Vagina (tissue), 2 donors: ENCODE data around the gene PEX26. TPM values are rescaled to one million over a fixed set of nuclear protein-coding genes. Genes with fewer than 3 reads are reported as not detected.
"Not testable (repeated sequence)": the region's sequence is repeated elsewhere in the genome, so short reads cannot be mapped to it uniquely, and the experiment has no call there.

Source experiments
- DNase-seq, 2 donors: peaks; one replicate each; pipeline ENCODE4 v3.0.0-alpha.2; 2017; ENCODE audit errors: extremely low spot score in 2 of 2
- H3K27ac ChIP-seq: fragments of 200-600 bp; sonication (generic); one replicate; pipeline ENCODE4 v1.5.1; 2019
- H3K27me3 ChIP-seq: fragments of 200-600 bp; sonication (generic); one replicate; pipeline ENCODE4 v1.5.1; 2019
- H3K36me3 ChIP-seq, 2 donors: fragments of 200-600 bp; sonication (generic); one replicate each; pipeline ENCODE4 v1.5.1; 2017 to 2019
- H3K4me1 ChIP-seq: fragments of 200-600 bp; sonication (generic); one replicate; pipeline ENCODE4 v1.5.1; 2019
- H3K4me3 ChIP-seq, 2 donors: fragments of 200-600 bp; sonication (generic); 1 replicate in 1 of 2; 2 replicates in 1 of 2; pipeline ENCODE4 v1.5.1; 2016 to 2019
- H3K9me3 ChIP-seq: fragments of 200-600 bp; sonication (generic); one replicate; pipeline ENCODE4 v1.5.1; 2019
- CTCF ChIP-seq, 3 experiments: fragments of 450-650 bp in 2 of 3; fragments of 200-600 bp in 1 of 3; sonication (generic) in 1 of 3; IDR thresholded peaks; one replicate each; pipeline ENCODE4 v1.5.1; 2017 to 2019; ENCODE audit warnings: antibody characterized with exemption in 3 of 3, mild to moderate bottlenecking in 2 of 3, moderate library complexity in 2 of 3
- POLR2A ChIP-seq, 2 donors: fragments of 450-650 bp; IDR thresholded peaks; one replicate each; pipeline ENCODE4 v1.6.1; 2017; ENCODE audit warnings: antibody characterized with exemption in 2 of 2, mild to moderate bottlenecking in 2 of 2, moderate library complexity in 2 of 2
- POLR2AphosphoS5 ChIP-seq, 2 donors: sonication (generic); formaldehyde crosslinking; IDR thresholded peaks; one replicate each; pipeline ENCODE4 v1.9.0; 2017; ENCODE audit warnings: antibody characterized with exemption in 2 of 2, mild to moderate bottlenecking in 2 of 2, low read depth in 1 of 2; ENCODE audit not compliant: insufficient read depth in 1 of 2
- intact Hi-C: fragments of 100-400 bp; cut with DNase I; formaldehyde crosslinking; loops from one replicate; pipeline ENCODE4 v1.15.1; 2023
- total RNA-seq: library from RNA; depleted of rRNA; stranded (reverse); fragments of >200 nt; gene quantifications from one replicate; pipeline ENCODE4 v1.2.3, GENCODE V29; 2016

PEX26 gene
- total RNA-seq, 1 donor from 2014 or later = 25.5 TPM

GRCh38 chr22:18096823-18097222 lies 19.0 kb downstream of the PEX26 start:
- peaks cover 10% of the 10 kb centered on the region for H3K4me1 ChIP-seq
- no peaks in the 10 kb centered on the region for H3K27me3 ChIP-seq
- H3K4me3 ChIP-seq = no peak overlapping the region
- intact Hi-C loops = no loop called here
- no peak for DNase-seq
- no peaks in the 10 kb centered on the region for H3K9me3 ChIP-seq
- TF ChIP-seq CTCF (IDR thresholded peaks at IDR 0.05) (no peak), POLR2AphosphoS5 (IDR thresholded peaks at IDR 0.05; ENCODE audit: insufficient read depth in 1 of 2, low read depth in 1 of 2) (no peak), POLR2A (IDR thresholded peaks at IDR 0.05) (no peak)
- H3K27ac ChIP-seq = no peak overlapping the region
- H3K36me3 ChIP-seq = no peaks in the 10 kb centered on the region

GRCh38 chr22:18100781-18101180 lies 23.0 kb downstream of the PEX26 start:
- TF ChIP-seq CTCF (IDR thresholded peaks at IDR 0.05) (no peak), POLR2A (IDR thresholded peaks at IDR 0.05) (no peak), POLR2AphosphoS5 (IDR thresholded peaks at IDR 0.05; ENCODE audit: insufficient read depth in 1 of 2, low read depth in 1 of 2) (no peak)
- no peaks in the 10 kb centered on the region for H3K9me3 ChIP-seq
- no peaks in the 10 kb centered on the region for H3K4me1 ChIP-seq
- intact Hi-C loops = no loop called here
- no peak for DNase-seq
- no peak overlapping the region for H3K4me3 ChIP-seq
- no peaks in the 10 kb centered on the region for H3K36me3 ChIP-seq
- no peaks in the 10 kb centered on the region for H3K27me3 ChIP-seq
- H3K27ac ChIP-seq = no peak overlapping the region

- TF ChIP-seq POLR2AphosphoS5 (IDR thresholded peaks at IDR 0.05; ENCODE audit: insufficient read depth in 1 of 2, low read depth in 1 of 2) (no peak), CTCF (IDR thresholded peaks at IDR 0.05) (no peak), POLR2A (IDR thresholded peaks at IDR 0.05) (no peak)
- Histone ChIP-seq H3K4me3 (no peak overlapping the region), H3K36me3 (no peaks in the 10 kb centered on the region), H3K4me1 (no peaks in the 10 kb centered on the region), H3K27me3 (no peaks in the 10 kb centered on the region), H3K9me3 (no peaks in the 10 kb centered on the region), H3K27ac (no peak overlapping the region)
- DNase-seq = no peak
- intact Hi-C loops = no loop called here
These were observed 23.7 kb downstream of the PEX26 start for GRCh38 chr22:18101536-18101935.

- Histone ChIP-seq H3K36me3 (no peaks in the 10 kb centered on the region), H3K27me3 (no peaks in the 10 kb centered on the region), H3K27ac (no peak overlapping the region), H3K4me3 (no peak overlapping the region), H3K4me1 (no peaks in the 10 kb centered on the region), H3K9me3 (no peaks in the 10 kb centered on the region)
- no peak for DNase-seq
- TF ChIP-seq POLR2A (IDR thresholded peaks at IDR 0.05) (no peak), POLR2AphosphoS5 (IDR thresholded peaks at IDR 0.05; ENCODE audit: insufficient read depth in 1 of 2, low read depth in 1 of 2) (no peak), CTCF (IDR thresholded peaks at IDR 0.05) (no peak)
- intact Hi-C loops = no loop called here
These were observed 25.9 kb downstream of the PEX26 start for GRCh38 chr22:18103527-18104269.

- H3K4me3 ChIP-seq = no peak overlapping the region
- no peak overlapping the region for H3K27ac ChIP-seq
- H3K36me3 ChIP-seq = no peaks in the 10 kb centered on the region
- no peaks in the 10 kb centered on the region for H3K27me3 ChIP-seq
- H3K4me1 ChIP-seq = no peaks in the 10 kb centered on the region
- no peaks in the 10 kb centered on the region for H3K9me3 ChIP-seq
- DNase-seq = no peak
- intact Hi-C loops = no loop called here
- no peak for TF ChIP-seq POLR2AphosphoS5 (IDR thresholded peaks at IDR 0.05; ENCODE audit: insufficient read depth in 1 of 2, low read depth in 1 of 2)
- TF ChIP-seq CTCF (IDR thresholded peaks at IDR 0.05) = no peak
- no peak for TF ChIP-seq POLR2A (IDR thresholded peaks at IDR 0.05)
These were observed 26.8 kb downstream of the PEX26 start for GRCh38 chr22:18104566-18104965.

- H3K36me3 ChIP-seq, intact Hi-C loops, H3K27ac ChIP-seq, H3K9me3 ChIP-seq, H3K4me3 ChIP-seq, DNase-seq, H3K27me3 ChIP-seq: not testable (repeated sequence)
- H3K4me1 ChIP-seq = peaks cover 12% of the 10 kb centered on the region
These were observed 28.2 kb downstream of the PEX26 start for GRCh38 chr22:18105981-18106380.

GRCh38 chr22:18106550-18107341 lies 29.0 kb downstream of the PEX26 start:
- intact Hi-C loops = not testable (repeated sequence)

More at GRCh38 chr22:18106550-18107341, 29.0 kb downstream of the PEX26 start:
- DNase-seq, H3K4me3 ChIP-seq, H3K36me3 ChIP-seq, H3K27ac ChIP-seq, H3K9me3 ChIP-seq, H3K27me3 ChIP-seq: not testable (repeated sequence)
- peaks cover 20% of the 10 kb centered on the region for H3K4me1 ChIP-seq
